Astrocyte (in vitro differentiated cells and primary cell): ENCODE measurements around the gene HSD3B7.

Source experiments
- EZH2 ChIP-seq: IDR thresholded peaks from 2 replicates; pipeline ENCODE4 v1.6.1; 2012; ENCODE audit warnings: mild to moderate bottlenecking, low read length, inconsistent platforms; ENCODE audit not compliant: insufficient read depth
- TF ChIP-seq, protein P1 (sequence below): IDR thresholded peaks from 2 replicates; pipeline ENCODE4 v1.5.1; 2011; ENCODE audit warnings: low read depth, mild to moderate bottlenecking, inconsistent platforms, low read length, moderate library complexity; ENCODE audit not compliant: insufficient read depth

DNA sequence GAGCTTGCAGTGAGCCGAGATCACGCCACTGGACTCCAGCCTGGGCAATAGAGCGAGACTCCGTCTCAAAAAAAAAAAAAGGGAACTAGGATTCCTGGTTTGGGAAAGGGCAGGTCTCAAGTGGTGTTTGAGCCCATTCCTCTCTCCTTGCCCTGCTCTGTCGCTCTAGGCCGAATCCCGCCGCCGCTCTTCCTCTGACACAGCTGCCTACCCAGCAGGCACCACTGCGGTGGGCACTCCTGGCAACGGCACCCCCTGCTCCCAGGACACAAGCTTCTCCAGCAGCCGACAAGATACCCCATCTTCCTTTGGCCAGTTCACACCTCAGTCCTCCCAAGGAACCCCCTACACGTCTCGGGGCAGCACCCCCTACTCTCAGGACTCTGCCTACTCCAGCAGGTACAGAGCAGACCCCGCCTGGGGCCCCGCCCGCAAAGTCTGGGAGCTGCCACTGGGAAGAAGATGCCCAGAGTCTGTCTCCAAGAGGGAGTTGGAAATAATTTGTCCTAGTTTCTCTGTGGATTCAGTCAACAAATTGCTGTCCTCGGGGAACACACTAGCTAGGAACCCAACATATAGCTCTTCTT, 21.0 kb upstream of the HSD3B7 start:
- TF ChIP-seq, protein P1, sequence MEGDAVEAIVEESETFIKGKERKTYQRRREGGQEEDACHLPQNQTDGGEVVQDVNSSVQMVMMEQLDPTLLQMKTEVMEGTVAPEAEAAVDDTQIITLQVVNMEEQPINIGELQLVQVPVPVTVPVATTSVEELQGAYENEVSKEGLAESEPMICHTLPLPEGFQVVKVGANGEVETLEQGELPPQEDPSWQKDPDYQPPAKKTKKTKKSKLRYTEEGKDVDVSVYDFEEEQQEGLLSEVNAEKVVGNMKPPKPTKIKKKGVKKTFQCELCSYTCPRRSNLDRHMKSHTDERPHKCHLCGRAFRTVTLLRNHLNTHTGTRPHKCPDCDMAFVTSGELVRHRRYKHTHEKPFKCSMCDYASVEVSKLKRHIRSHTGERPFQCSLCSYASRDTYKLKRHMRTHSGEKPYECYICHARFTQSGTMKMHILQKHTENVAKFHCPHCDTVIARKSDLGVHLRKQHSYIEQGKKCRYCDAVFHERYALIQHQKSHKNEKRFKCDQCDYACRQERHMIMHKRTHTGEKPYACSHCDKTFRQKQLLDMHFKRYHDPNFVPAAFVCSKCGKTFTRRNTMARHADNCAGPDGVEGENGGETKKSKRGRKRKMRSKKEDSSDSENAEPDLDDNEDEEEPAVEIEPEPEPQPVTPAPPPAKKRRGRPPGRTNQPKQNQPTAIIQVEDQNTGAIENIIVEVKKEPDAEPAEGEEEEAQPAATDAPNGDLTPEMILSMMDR = no peak
- no peak for TF ChIP-seq EZH2
